ENCODE results near the gene CDC42BPG. TPM values are rescaled to one million over a fixed set of nuclear protein-coding genes. Genes with fewer than 3 reads are reported as not detected.

The CDC42BPG gene
- total and polyA plus RNA-seq, 9 of the 15 experiments (the other 6 are each of a cell fraction or from before 2014, with no cell fraction given): 0.04 to 8.8 (median 2.1) TPM

GRCh38 chr11:64810891-64811272, 33.6 kb downstream of the CDC42BPG start (continued):
- TF ChIP-seq MEF2D (tag; conservative IDR thresholded peaks at IDR 0.05; ENCODE audit: low read depth) (no peak), RAD51 (IDR thresholded peaks at IDR 0.05; ENCODE audit: borderline replicate concordance, low read depth) (no peak), NR1H2 (CRISPR knock-in tag; IDR thresholded peaks at IDR 0.05) (no peak)

DNA sequence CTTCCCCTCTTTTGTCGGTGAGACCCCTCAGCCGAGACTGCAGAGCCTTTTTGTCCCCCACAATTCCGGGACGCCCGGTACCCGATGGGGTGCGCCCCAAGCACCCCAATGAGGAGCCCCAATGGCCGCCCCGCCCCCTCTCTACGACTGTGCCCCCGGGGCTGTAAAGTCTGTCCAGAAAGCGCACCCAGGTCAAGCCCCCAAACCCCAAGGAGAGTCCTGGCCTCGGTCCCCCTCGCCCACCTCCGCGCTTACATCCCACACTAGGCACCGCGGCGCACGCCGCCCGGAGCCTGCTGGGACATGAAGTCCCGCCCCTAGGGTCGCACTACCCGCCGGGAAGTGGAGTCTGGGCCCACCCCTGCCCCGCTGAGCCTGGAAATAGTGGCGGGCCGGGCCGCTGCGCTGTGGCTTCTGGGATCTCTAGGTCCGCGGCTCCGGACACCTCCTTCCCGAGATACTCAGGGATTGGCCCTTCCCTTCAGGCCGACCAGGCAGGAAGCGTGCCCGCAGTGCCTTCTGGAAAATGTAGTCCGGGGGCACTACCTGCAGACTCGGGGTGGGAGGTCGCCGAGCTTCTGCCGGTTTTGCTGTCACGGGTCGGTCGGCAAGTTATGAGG, 34.1 kb downstream of the CDC42BPG start, which contains the start of gene MEN1:
Gene MEN1 (minus strand): TSS at position 281 of the 620 bp plus-strand sequence. CDS start 442 bp downstream, outside the sequence.
- no peaks in the 10 kb centered on the region for H3K27me3 ChIP-seq (ENCODE audit: control insufficient read depth in 2 of 2, insufficient read depth in 2 of 2, low read length in 2 of 2)
- no peaks in the 10 kb centered on the region for H3K9me3 ChIP-seq (replicated peaks; ENCODE audit: control insufficient read depth, insufficient read depth, low read depth, low read length)
- in situ Hi-C loops (cut with MboI) (no loop called here), intact Hi-C loops (cut with micrococcal nuclease) (no loop called here)
- BruUV-seq (replicated peaks): no TSS peak
- DNase-seq (ENCODE audit: extremely low read depth in 1 of 4, low spot score in 3 of 4): peak; percentile 90 to 97 (median 94)
- WGBS (ENCODE audit: insufficient coverage, low coverage, missing lambda C conversion rate): 0% methylated on average over 43 of the region's 46 CpGs
- CTCF ChIA-PET (ENCODE audit: low intra/inter-chr PET ratio): interaction anchor here (0.6 kb wide), 1 partner anchor 32 kb away, joined by 3 read pairs; no protein-coding TSS in a partner anchor
- no peaks in the 10 kb centered on the region for H3K9me1 ChIP-seq (ENCODE audit: control insufficient read depth, insufficient read depth, low read length)
- H3K4me3 ChIP-seq: peak within 1 kb of the TSS; percentile 90
- peaks cover 5 to 24% of the 10 kb centered on the region in 2 experiments for H3K4me1 ChIP-seq (replicated peaks in 1 of 2; ENCODE audit: control insufficient read depth in 2 of 2, insufficient read depth in 2 of 2, low read length in 2 of 2)
- peak within 1 kb of the TSS; percentile 43; the same call in 2 of the 3 replicates for H3K27ac ChIP-seq (ENCODE audit: extremely low read depth, low read depth, low read length)
- FAIRE-seq: peak; percentile 96
- peaks cover 15% of the 10 kb centered on the region for H3K79me2 ChIP-seq (ENCODE audit: control insufficient read depth, insufficient read depth, low read length)
- H3K4me2 ChIP-seq (ENCODE audit: insufficient read depth, low read length): peak within 1 kb of the TSS; percentile 79
- H4K20me1 ChIP-seq (replicated peaks; ENCODE audit: control insufficient read depth, insufficient read depth, low read length): no peaks in the 10 kb centered on the region
- peak; percentile 100 for ATAC-seq
- H2AFZ ChIP-seq (ENCODE audit: low read depth, low read length): peak within 1 kb of the TSS; percentile 97
- H3K9ac ChIP-seq (ENCODE audit: insufficient read depth in 1 of 2, low read depth in 2 of 2, low read length in 2 of 2): peak within 1 kb of the TSS; percentile 62 to 94
- POLR2A ChIA-PET: interaction anchor here (0.6 to 1.8 kb wide), 5 partner anchors 16 to 306 kb away, joined by 3 to 6 read pairs (median 3); partner anchors contain the start of gene SF1
- H3K36me3 ChIP-seq (ENCODE audit: control insufficient read depth, insufficient read depth, low read length): peaks cover 39% of the 10 kb centered on the region; the same call in 2 of the 3 replicates
- TF ChIP-seq MXI1 (IDR thresholded peaks at IDR 0.05; ENCODE audit: low read depth, low read length) (0 out of 2 replicates have a peak, but pooled peaks have one; percentile 17), ZNF311 (CRISPR knock-in tag; IDR thresholded peaks at IDR 0.05) (no peak), ATF7 (IDR thresholded peaks at IDR 0.05) (peak; percentile 73), EP300 (IDR thresholded peaks at IDR 0.05; ENCODE audit: low read length) (peak; percentile 6; the same call in 1 of the 2 replicates), POLR2A (conservative IDR thresholded peaks at IDR 0.05) (peak; percentile 68), SPI1 (IDR thresholded peaks at IDR 0.05; ENCODE audit: borderline replicate concordance, low read depth, low read length) (0 out of 2 replicates have a peak, but pooled peaks have one; percentile 18), ARID2 (IDR thresholded peaks at IDR 0.05) (no peak), ARID1B (IDR thresholded peaks at IDR 0.05) (no peak), NR2C1 (IDR thresholded peaks at IDR 0.05) (peak; percentile 68), NR2C1 (tag; IDR thresholded peaks at IDR 0.05) (peak; percentile 85), NFIX (CRISPR knock-in tag; IDR thresholded peaks at IDR 0.05; ENCODE audit: low read depth) (no peak), CBX3 (IDR thresholded peaks at IDR 0.05; ENCODE audit: borderline replicate concordance in 1 of 2, low read length in 2 of 2) (no peak), TBP (optimal IDR thresholded peaks at IDR 0.05; ENCODE audit: low read depth, low read length) (peak; percentile 38), SUPT5H (IDR thresholded peaks at IDR 0.05) (peak; percentile 73), MAZ (CRISPR knock-in tag; conservative IDR thresholded peaks at IDR 0.05 in 1 of 2, IDR thresholded peaks at IDR 0.05 in 1 of 2) (peak; percentile 63 to 70), SRF (CRISPR knock-in tag; IDR thresholded peaks at IDR 0.05) (peak in 1 of 2 experiments; percentile 44; a peak in 1 of 4 replicates), JUND (IDR thresholded peaks at IDR 0.05; ENCODE audit: borderline replicate concordance, low read depth, low read length) (peak; percentile 65), JUND (tag; IDR thresholded peaks at IDR 0.05; ENCODE audit: borderline replicate concordance, low read depth, low read length) (no peak; the same call in 2 of the 3 replicates), PCBP2 (IDR thresholded peaks at IDR 0.05; ENCODE audit: low read depth, low read length, poor library complexity, severe bottlenecking) (no peak)
- TF ChIP-seq, protein P1, sequence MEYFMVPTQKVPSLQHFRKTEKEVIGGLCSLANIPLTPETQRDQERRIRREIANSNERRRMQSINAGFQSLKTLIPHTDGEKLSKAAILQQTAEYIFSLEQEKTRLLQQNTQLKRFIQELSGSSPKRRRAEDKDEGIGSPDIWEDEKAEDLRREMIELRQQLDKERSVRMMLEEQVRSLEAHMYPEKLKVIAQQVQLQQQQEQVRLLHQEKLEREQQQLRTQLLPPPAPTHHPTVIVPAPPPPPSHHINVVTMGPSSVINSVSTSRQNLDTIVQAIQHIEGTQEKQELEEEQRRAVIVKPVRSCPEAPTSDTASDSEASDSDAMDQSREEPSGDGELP (CRISPR knock-in tag; IDR thresholded peaks at IDR 0.05; ENCODE audit: borderline replicate concordance): peak; percentile 84; the same call in 1 of the 2 replicates

All from K562 (cell line).